HG02884 (cell line): ENCODE measurements around the gene H2AZ1.
"Not testable (repeated sequence)": the region's sequence is repeated elsewhere in the genome, so short reads cannot be mapped to it uniquely, and the experiment has no call there.

ENCODE experiments used
- ATAC-seq: cut with Tn5 transposase; IDR thresholded peaks from one replicate; pipeline ENCODE4 v1.9.1; 2021; ENCODE audit warnings: mild to moderate bottlenecking, moderate library complexity; ENCODE audit not compliant: unreplicated experiment

Gene H2AZ1

DNA sequence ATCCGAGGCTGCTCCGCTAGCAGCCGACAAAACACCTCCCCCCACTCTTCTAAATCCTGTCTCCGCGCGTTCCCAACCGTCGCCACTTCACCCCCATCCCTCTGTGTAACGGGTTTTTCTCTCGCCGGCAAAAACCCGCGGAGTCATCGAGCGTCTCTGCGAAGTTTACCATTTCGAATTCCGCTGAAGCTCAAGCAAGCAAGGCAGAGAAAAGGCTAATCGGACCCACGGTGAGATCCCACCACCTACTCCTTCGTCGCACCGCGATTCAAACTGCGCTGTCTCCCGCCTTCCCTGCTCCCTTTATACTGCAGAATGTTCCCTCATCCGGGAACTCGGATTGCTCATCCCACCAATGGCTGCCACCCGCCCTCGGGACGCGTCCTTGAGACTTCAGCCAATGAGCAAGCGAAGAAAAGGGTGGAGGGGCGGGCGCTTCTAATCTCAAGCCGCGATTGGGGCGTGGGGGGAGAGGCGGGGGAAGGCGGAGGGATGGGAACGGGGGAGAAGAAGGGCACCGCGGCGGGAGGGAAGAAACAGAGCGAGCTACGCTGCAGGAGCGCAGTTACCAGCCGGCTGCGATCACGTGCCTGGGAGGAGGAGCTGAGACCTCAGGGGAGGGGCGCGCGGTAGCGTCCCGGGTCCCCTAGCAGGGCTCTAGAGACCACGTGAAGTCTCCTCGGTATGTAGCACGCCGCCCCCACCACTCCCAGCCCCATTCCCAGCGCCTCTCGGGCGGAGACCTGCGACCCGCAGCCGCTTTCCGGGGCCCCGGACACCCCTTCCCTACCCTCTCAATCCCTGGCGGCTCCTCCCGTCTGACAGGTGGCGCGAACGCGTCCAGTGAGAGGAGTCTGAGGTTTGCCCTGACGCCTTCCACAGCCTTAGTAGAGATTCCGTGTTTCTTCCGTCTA lies at the start of gene H2AZ1:
TSS of gene H2AZ1 (minus strand) at position 277 of the 914 bp plus-strand sequence. CDS start at position 172, 105 bp downstream.
- ATAC-seq = peak; percentile 53

DNA sequence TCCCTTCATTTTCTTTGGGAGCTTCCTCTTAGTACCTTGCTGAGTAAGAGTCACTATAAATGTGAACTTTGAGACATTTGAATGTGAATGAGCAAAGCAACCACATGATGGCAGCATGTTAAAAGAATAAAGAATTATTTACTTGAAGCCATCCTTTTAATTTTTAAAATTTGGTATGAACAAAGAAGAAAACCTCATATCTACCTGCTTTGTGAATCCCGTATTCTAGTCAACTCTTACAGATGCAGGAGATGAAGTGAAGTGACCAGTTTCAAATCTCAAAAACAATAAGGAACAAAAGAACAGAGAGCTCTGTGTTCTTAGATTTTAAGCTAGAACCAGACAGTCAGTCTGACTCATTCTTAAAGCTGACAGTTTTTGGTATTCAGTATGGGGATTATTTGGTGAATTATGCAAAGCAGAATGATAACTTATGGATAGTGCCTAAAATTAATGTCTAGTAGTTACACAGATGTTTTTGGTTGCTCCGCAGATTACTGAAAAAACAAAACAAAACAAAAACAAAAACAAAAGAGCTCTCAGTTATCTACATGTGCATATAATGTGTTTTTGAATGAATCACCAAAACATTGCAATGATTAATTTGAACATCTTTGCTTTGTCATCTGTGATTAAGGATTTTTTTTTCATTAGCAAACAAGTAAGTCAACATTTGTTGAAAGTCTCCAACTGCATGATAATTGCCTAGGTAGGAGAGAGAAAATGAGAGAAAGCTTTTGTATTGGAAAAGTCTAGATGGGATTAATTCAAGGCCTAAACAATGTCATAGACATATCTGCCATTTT lies 48.2 kb upstream of the H2AZ1 start:
- ATAC-seq = no peak

DNA sequence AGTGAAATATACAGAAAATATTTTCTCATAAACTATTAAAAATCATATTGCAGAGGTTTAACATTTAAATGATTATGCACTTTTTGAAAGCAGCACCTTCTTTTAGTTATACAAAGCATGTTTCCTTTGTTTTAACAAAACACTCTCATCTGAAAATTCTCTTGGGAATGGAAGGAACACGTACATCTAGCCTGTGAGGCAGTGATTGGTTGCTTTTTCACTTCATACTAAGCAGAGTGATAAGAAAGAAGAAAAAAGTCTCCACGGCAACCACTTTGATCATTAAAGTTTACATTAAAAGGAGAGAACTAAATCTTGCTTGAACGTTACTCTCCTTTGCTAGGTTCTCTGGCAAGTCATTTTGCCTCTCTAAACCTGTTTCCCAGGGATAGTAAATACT lies 41.7 kb upstream of the H2AZ1 start:
- no peak for ATAC-seq

DNA sequence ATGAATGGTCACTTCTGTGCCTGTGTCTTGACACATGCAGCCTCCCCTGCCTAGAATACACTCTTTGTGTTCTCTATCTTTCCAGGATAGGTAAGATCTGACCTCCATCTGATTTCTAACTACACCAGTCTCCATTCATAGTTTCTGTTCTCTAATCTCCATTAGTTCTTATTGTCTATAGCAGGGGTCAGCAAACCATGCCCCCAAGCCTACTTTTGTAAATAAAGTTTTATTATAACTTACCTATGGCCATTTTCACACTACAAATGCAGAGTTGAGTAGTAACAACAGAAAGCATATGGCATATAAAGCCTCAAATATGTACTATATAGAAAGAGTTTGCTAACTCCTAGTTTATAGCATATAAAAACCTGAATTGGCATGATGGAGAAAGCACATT lies 37.6 kb upstream of the H2AZ1 start:
- ATAC-seq = no peak

DNA sequence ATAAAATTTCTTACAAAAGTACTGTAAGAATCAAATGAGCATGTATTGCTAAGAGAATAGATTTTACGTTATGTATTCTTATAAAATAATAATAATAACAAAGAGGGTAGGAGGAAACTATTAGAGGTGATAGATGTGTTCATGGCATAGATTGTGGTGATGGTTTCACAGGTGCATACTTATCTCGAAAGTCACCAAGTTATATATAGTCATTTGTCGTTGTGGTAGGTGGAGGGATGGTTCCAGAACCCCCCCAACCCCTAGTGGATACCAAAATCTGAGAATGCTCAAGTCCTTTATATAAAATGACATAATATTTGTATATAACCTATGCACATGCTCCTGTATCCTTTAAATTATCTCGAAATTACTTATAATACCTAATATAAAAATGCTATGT lies 36.7 kb upstream of the H2AZ1 start:
- peak; percentile 61 for ATAC-seq

DNA sequence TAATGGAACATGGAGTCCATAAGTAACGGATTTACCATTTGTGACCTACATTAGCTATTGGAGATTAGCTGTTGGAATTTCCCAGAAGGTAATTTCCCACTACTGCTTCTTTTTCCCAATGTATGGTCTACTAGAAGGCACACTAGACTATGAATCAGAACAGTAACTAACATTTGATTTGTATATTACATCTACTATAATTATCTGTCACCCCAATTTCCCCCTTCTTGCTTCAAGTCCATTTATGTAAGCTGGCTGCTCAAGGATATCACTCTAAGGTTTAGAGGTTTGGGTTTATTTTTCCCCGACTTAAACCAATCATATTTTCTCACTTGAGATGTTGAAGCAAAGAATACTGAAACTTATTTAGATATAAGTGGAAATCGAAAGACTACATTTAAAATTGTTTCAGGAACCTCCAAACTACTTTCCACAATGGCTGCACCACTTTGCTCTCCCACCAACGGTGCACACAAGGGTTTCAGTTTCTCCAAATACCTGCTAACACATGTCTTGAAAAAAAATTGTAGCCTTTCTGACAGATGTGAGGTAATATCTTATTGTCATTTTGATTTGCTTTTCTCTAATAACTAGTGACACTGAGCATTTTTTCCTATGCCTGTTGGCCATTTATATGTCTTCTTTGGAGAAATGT lies 33.3 kb upstream of the H2AZ1 start:
- ATAC-seq = no peak

DNA sequence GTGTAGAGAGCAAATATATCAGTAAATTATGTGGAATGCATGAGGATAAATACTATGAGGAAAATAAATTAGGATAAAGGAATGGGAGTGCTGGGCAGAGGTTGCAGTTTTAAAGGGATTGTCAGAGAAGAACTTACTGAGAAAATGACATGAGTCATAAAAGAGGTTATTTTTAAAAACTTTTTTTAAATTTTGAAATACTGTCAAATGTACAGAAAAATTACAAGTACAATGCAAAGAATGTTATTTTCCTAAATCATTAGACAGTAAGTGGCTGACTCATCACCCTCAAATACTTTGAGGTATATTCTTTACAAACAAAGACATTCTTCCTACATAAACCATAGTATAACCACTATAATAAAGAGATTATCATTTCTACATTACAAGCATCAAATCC lies 29.8 kb upstream of the H2AZ1 start:
- ATAC-seq = no peak

DNA sequence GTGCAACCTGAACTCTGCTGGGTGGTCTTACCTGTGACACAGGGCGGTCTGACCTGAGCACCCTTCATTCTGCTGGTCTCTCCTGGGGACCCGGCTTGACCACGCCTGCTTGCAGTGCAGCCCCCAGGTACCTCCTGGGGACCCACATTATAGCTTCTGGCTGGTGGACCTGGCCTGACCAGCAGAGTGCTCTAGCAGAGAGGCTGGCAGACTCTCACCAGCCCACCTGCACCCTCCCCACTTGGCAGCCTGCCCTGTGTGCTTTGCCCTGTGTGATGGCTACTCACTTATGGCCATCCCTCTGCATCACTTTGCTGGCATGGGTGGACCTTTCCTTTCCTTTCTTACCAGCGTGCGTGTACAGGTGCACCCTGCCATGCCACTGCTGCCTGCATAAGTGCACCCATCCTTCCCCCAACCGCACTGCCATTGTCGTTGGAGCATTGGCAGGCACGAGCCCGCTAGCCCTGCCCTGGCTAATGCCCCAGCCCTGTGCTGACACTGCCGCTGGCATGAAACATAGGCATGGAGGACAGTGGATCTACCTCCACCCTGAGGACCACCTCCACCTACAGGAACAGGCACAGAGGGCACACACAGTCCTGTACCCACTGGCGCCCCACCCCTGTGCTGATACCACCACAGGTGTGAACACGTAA lies 21.5 kb upstream of the H2AZ1 start:
- no peak for ATAC-seq

DNA sequence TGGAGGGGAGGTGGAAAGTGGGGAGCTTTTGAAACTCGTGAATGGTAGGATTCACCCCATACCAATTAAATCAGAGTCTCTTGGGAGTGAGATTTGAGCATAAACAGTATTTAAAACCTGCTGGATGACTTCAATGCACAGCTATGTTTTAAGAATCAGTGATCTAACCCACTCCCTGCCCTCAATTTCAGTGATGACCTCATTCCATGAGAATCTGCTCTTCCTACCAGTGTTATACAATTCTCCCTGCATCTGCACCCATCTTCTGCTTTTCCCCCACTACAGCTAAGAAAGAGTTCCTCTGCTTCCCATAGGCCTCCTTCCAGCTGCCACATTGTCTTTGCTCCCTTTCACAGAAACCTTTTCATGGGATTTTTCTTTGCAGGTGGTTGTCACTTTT lies 18.3 kb upstream of the H2AZ1 start:
- no peak for ATAC-seq

DNA sequence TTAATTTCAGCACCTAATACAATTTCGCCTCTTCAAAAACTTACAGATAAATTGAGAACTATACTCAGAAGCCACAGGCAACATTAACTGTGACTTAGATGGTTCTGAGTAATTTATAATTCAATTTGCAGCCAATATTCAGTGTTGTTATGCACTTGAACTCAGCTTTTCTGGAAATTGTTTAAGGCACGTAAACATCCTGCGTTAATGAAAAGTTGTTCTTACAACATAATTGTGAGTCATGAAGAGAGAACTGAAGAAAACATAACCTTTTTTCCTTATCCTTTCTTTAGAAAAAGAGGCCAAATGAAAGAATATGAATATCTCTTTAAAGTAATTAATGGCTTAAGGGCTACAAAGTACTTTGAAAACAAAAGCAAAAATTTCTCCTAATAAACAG lies 16.6 kb upstream of the H2AZ1 start:
- no peak for ATAC-seq

DNA sequence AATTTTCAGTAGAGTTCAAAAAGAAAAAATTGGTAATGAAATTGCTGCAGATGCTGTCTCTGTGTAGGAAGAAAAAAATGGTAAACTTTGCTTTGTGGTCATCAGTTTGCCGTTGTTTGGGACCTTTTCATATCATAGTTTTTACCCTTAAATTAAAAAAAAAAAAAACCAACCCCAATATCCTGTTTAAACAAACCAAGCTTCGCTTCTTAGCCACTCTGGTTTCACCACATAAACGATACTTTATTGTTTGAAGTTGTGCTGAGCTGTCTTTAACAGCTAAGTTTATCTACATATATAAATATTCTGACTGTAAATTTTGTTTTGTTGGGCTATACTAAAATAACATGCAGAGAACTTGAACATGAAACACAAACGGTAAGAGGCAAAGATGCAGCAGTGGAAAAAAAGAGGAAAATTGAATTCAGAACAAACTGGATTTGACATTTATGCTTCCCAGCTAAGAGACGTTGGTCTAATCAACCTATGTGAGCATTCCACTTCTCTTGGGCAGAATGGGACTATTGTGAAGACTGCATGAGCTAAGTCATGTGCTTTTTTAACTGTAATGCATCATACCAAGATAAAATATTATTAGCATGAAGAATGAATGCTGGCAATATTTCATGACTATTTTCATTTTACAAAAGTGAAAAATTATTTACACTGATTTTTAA lies 15.7 kb upstream of the H2AZ1 start:
- ATAC-seq = no peak

DNA sequence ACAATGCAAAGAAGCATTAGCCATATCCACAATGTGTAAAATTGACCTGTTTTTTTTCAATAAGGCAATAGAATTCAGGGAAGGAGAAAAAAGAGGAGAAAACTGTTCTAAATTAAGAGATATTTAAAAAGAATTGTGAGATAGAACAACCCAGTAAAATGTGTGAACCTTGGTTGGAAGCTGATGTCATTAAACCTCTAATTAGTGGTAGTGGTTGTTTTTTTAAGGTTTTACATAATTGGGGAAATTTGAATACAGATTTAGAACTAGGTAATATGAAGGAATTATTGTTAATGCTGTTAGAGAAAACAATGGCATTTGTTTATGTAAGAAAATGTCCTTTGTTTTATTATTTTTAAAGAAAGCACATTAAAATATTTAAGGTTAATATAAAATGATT lies 15.1 kb upstream of the H2AZ1 start:
- no peak for ATAC-seq

DNA sequence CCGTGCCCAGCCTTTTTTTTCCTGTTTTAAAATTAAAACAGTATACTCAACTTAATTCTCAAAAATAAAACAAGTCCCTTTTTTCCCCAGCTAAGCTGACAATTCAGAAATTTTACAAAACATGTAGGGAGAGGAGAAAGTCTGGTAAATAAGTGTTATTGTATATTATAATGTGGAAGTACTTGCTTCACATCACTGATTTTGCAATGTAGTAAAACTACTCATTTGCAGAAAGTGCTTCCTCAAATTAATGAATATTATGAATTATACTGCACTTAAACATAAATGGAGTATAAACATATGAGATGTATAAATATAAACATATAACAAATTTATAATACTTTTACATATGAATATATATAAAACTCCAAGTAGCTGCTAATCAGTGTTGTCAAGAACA lies 11.6 kb upstream of the H2AZ1 start:
- ATAC-seq = no peak

DNA sequence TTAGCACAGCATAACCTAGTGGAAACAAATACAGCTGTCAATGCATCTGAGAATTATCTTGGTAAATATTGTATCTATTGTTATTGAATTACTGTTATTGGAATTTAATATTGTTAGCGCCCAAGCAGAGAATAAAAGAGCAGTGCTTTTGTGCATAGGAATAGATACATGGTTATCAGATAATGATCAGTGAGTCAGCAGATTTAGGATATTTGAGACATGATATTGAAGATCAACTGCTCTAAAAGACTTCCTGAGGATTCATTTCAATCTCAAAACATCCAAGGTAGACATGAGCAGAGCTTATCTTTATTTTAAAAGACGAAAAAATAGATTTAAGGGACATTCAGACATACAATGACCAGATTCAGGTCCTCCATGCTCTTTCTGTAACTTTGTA lies 10.6 kb upstream of the H2AZ1 start:
- no peak for ATAC-seq

DNA sequence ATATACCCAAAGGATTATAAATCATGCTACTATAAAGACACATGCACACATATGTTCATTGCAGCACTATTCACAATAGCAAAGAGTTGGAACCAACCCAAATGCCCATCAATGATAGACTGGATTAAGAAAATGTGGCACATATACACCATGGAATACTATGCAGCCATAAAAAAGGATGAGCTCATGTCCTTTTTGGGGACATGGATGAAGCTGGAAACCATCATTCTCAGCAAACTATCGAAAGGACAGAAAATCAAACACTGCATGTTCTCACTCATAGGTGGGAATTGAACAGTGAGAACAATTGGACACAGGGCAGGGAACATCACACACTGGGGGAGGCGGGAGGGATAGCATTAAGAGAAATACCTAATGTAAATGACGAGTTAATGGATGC lies 8.1 kb upstream of the H2AZ1 start:
- not testable (repeated sequence) for ATAC-seq

DNA sequence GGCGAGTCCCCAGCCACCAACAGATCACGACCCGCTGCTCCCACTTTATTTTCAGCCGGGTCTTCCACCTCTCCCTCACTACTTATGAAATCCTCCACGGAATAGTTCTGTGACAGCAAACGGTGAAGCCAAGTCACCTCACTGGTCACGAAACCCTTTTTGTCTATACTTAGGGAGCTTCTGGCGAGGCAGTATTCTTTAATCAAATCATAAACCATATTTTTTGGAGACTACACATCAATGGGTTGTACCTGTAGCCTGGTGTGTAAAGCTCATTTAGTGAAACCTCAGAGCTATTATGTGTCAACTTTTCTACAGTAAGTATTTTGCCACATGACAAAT lies 809 bp upstream of the H2AZ1 start:
- ATAC-seq = no peak

DNA sequence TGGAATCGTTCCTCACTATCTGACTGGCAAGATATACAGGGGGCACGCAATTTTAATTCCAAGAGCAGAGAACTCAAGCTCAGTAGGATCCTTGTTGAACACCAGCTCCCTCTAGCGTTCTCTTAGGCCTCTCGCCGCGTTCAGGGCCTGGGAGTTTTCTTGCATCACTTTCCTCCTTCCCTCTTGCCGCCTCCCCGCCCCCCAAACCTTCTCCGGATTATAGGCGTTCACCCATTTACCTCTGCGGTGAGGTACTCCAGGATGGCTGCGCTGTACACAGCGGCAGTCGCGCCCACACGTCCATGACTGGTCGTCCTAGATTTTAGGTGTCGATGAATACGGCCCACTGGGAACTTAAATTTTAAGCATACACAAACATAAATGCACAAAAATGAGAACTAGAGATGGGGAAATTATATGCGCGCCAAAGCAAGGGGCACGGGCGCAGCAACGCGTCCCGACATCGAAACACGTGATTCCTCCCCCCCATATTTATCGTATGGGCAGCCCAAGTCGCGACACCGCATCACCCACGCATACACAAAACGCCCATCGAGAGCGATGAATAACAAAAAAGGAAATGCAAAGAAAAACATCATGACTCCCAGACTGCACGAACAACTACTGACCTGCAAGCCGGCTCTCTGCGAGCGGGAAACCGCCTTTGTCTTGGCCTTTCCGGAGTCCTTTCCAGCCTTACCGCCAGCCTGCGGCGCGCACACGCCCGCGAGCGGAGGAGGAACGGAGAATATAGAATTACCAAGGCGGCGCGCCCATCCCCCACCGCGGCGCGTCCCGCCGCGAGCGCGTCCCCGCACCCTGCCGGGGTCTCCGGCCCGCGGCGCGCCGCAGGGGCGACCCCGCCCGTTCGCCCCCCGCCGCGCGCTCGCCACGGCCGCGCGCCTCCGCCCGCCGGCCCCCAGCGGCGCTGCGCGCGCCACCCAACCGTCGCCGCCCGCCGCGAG lies 759 bp downstream of the H2AZ1 start:
- ATAC-seq = peak; percentile 29

DNA sequence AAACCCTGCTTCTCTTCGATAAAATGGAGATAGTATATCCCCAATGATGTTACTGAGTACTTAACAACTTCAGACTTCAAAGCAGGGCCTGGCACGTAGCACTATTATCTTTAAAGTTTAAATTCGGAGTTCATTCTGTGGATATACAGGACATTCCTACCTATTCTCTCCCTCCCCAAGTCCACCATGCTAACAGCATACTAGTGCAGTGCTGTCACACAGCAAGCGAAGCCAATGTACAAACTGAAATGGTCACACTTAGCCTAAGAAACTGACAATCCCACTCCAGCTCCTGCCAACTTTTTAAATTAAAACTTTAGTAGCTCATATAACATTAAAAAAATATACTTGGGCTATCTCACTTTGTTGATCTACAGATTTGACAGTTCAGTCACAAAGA lies 2.5 kb downstream of the H2AZ1 start:
- no peak for ATAC-seq

DNA sequence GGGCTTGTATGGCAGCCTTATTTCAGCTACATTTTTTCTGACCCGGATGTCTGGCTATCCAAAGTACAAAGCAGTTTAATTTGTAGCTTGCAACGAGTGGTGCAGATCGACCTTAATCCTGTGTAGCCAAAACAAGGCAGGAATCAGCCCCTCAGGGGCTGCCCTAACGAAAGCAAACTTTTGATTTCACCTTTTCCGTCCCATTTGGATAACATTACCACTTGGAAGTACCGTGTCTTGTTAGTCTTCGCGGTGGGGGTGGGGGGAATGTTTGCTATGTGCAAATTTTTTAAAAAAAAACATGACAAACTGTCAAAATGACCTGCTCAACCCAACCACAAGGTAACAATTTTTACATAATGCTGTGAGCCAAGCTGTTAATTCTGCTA lies 2.9 kb downstream of the H2AZ1 start:
- no peak for ATAC-seq
